Neural cell (in vitro differentiated cells): ENCODE results near the gene PRKG1. TPM values are rescaled to one million over a fixed set of nuclear protein-coding genes. Genes with fewer than 3 reads are reported as not detected.

Experiments used
- H2AFZ ChIP-seq: fragments of 200-600, 300-800 bp; sonication (generic), shearing (Covaris generic); 2 replicates; pipeline ENCODE4 v1.6.0; 2014; ENCODE audit warnings: low read depth, mild to moderate bottlenecking, antibody characterized with exemption, low read length, moderate library complexity
- H3F3A ChIP-seq: fragments of 200-600 bp; shearing (Covaris generic); 2 replicates; pipeline ENCODE4 v1.6.1; 2016; ENCODE audit warnings: mild to moderate bottlenecking, moderate library complexity, mixed read lengths, antibody characterized with exemption, low read length; ENCODE audit not compliant: insufficient read depth, poor library complexity, severe bottlenecking
- H3K27ac ChIP-seq: fragments of 200-600, 300-800 bp; sonication (generic), shearing (Covaris generic); 2 replicates; pipeline ENCODE4 v1.5.1; 2014; ENCODE audit warnings: mild to moderate bottlenecking, low read length, moderate library complexity
- H3K27me3 ChIP-seq: fragments of 300-800, 200-600 bp; sonication (generic), shearing (Covaris generic); 2 replicates; pipeline ENCODE4 v1.6.0; 2014; ENCODE audit warnings: mild to moderate bottlenecking, low read depth, low read length, moderate library complexity; ENCODE audit not compliant: insufficient read depth
- H3K36me3 ChIP-seq: fragments of 300-800, 200-600 bp; sonication (generic), shearing (Covaris generic); 2 replicates; pipeline ENCODE4 v1.5.1; 2014; ENCODE audit warnings: mild to moderate bottlenecking, antibody characterized with exemption, low read length, moderate library complexity; ENCODE audit not compliant: insufficient read depth
- H3K4me2 ChIP-seq: fragments of 300-800, 200-600 bp; sonication (generic), shearing (Covaris generic); 2 replicates; pipeline ENCODE4 v1.6.0; 2014; ENCODE audit warnings: mild to moderate bottlenecking, low read length
- H3K4me3 ChIP-seq: fragments of 300-800, 200-600 bp; sonication (generic), shearing (Covaris generic); 2 replicates; pipeline ENCODE4 v1.5.1; 2014; ENCODE audit warnings: mild to moderate bottlenecking, low read length, moderate library complexity
- H3K79me2 ChIP-seq: fragments of 200-600 bp; shearing (Covaris generic); replicated peaks from 2 replicates; pipeline ENCODE4 v1.6.0; 2014; ENCODE audit warnings: mild to moderate bottlenecking, low read length, moderate library complexity; ENCODE audit not compliant: insufficient read depth
- H3K9ac ChIP-seq: fragments of 300-800, 200-600 bp; sonication (generic), shearing (Covaris generic); 2 replicates; pipeline ENCODE4 v1.6.1; 2016; ENCODE audit warnings: mild to moderate bottlenecking, low read length, mixed read lengths
- H3K9me2 ChIP-seq: fragments of 200-600 bp; shearing (Covaris generic); 2 replicates; pipeline ENCODE4 v1.6.1; 2016; ENCODE audit warnings: mild to moderate bottlenecking, low read length, mixed read lengths; ENCODE audit not compliant: insufficient read depth
- H3K9me3 ChIP-seq: fragments of 200-600, 300-800 bp; sonication (generic), shearing (Covaris generic); 2 replicates; pipeline ENCODE4 v1.6.1; 2016; ENCODE audit warnings: mild to moderate bottlenecking, mixed run types, low read length, moderate library complexity, mixed read lengths
- H4K20me1 ChIP-seq: fragments of 200-600 bp; shearing (Covaris generic); 2 replicates; pipeline ENCODE4 v1.6.1; 2016; ENCODE audit warnings: mild to moderate bottlenecking, mixed run types; ENCODE audit not compliant: insufficient read depth
- EP300 ChIP-seq: fragments of 450-650 bp; conservative IDR thresholded peaks from 2 replicates; pipeline ENCODE4 v1.6.1; 2014; ENCODE audit warnings: antibody characterized with exemption, mild to moderate bottlenecking, moderate library complexity; ENCODE audit not compliant: poor library complexity, severe bottlenecking
- EZH2 ChIP-seq: fragments of 200-600, 300-800 bp; shearing (Covaris generic), sonication (generic); IDR thresholded peaks from 2 replicates; pipeline ENCODE4 v1.6.1; 2014; ENCODE audit warnings: antibody characterized with exemption, low read length, borderline replicate concordance, mild to moderate bottlenecking; ENCODE audit not compliant: insufficient read depth, poor library complexity, severe bottlenecking
- MXI1 ChIP-seq: fragments of 450-650 bp; conservative IDR thresholded peaks from 2 replicates; pipeline ENCODE4 v1.6.1; 2014; ENCODE audit warnings: antibody characterized with exemption, mild to moderate bottlenecking; ENCODE audit not compliant: poor library complexity, severe bottlenecking
- POLR2AphosphoS5 ChIP-seq: IDR thresholded peaks from 2 replicates; pipeline ENCODE4 v1.6.1; 2012
- RAD21 ChIP-seq: fragments of 450-650 bp; conservative IDR thresholded peaks from 2 replicates; pipeline ENCODE4 v1.6.1; 2014; ENCODE audit warnings: antibody characterized with exemption, mild to moderate bottlenecking, moderate library complexity
- SMC3 ChIP-seq: fragments of 450-650 bp; conservative IDR thresholded peaks from 2 replicates; pipeline ENCODE4 v1.6.1; 2014; ENCODE audit warnings: antibody characterized with exemption, mild to moderate bottlenecking, moderate library complexity; ENCODE audit not compliant: poor library complexity
- TAF1 ChIP-seq: IDR thresholded peaks from 2 replicates; pipeline ENCODE4 v1.6.1; 2012; ENCODE audit warnings: low read depth
- polyA plus RNA-seq: library from polyadenylated mRNA; depleted of rRNA; stranded (reverse); fragments of >200 nt; gene quantifications from 2 replicates; pipeline ENCODE4 v1.2.3, GENCODE V29; 2014
- TF ChIP-seq, protein P1 (sequence below): fragments of 450-650 bp; IDR thresholded peaks from 2 replicates; pipeline ENCODE4 v1.5.1; 2014; ENCODE audit warnings: antibody characterized with exemption, mild to moderate bottlenecking, moderate library complexity; ENCODE audit not compliant: poor library complexity, severe bottlenecking
- TF ChIP-seq, protein P2 (sequence below): IDR thresholded peaks from 2 replicates; pipeline ENCODE4 v1.6.1; 2012; ENCODE audit warnings: borderline replicate concordance

PRKG1 gene
- polyA plus RNA-seq, 1 donor from 2014 or later: 2.2 TPM

DNA sequence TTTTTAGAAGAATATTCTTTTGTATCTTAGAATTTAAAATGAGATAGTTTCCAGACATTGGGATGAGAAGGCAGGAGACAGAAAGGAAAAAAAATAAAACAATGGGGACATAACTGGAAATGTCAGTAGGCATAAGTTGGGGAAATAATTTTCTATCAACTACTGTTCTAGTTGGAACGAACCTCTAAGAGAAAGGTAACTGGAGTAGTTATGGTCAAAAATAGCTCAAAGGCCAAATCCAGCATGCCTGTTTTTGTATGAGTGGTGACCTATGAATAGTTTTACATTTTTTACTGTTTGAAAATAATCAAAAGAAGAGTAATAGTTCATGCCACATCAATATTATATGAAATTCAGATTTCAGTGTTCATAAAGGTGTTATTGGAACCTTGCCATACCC lies 877.3 kb downstream of the PRKG1 start:
- Histone ChIP-seq H3F3A (no peaks in the 10 kb centered on the region), H3K27me3 (no peaks in the 10 kb centered on the region), H3K9me2 (no peaks in the 10 kb centered on the region), H3K4me2 (no peak overlapping the region), H3K9ac (no peak overlapping the region), H4K20me1 (no peaks in the 10 kb centered on the region), H2AFZ (no peak overlapping the region), H3K27ac (no peak overlapping the region), H3K4me3 (no peak overlapping the region), H3K79me2 (no peaks in the 10 kb centered on the region), H3K36me3 (no peaks in the 10 kb centered on the region), H3K9me3 (no peaks in the 10 kb centered on the region)
- TF ChIP-seq POLR2AphosphoS5: no peak
- no peak for TF ChIP-seq RAD21
- no peak for TF ChIP-seq MXI1
- TF ChIP-seq, protein P1, sequence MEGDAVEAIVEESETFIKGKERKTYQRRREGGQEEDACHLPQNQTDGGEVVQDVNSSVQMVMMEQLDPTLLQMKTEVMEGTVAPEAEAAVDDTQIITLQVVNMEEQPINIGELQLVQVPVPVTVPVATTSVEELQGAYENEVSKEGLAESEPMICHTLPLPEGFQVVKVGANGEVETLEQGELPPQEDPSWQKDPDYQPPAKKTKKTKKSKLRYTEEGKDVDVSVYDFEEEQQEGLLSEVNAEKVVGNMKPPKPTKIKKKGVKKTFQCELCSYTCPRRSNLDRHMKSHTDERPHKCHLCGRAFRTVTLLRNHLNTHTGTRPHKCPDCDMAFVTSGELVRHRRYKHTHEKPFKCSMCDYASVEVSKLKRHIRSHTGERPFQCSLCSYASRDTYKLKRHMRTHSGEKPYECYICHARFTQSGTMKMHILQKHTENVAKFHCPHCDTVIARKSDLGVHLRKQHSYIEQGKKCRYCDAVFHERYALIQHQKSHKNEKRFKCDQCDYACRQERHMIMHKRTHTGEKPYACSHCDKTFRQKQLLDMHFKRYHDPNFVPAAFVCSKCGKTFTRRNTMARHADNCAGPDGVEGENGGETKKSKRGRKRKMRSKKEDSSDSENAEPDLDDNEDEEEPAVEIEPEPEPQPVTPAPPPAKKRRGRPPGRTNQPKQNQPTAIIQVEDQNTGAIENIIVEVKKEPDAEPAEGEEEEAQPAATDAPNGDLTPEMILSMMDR: no peak
- TF ChIP-seq EP300: no peak
- no peak for TF ChIP-seq EZH2
- no peak for TF ChIP-seq SMC3
- TF ChIP-seq TAF1: no peak
- TF ChIP-seq, protein P2, sequence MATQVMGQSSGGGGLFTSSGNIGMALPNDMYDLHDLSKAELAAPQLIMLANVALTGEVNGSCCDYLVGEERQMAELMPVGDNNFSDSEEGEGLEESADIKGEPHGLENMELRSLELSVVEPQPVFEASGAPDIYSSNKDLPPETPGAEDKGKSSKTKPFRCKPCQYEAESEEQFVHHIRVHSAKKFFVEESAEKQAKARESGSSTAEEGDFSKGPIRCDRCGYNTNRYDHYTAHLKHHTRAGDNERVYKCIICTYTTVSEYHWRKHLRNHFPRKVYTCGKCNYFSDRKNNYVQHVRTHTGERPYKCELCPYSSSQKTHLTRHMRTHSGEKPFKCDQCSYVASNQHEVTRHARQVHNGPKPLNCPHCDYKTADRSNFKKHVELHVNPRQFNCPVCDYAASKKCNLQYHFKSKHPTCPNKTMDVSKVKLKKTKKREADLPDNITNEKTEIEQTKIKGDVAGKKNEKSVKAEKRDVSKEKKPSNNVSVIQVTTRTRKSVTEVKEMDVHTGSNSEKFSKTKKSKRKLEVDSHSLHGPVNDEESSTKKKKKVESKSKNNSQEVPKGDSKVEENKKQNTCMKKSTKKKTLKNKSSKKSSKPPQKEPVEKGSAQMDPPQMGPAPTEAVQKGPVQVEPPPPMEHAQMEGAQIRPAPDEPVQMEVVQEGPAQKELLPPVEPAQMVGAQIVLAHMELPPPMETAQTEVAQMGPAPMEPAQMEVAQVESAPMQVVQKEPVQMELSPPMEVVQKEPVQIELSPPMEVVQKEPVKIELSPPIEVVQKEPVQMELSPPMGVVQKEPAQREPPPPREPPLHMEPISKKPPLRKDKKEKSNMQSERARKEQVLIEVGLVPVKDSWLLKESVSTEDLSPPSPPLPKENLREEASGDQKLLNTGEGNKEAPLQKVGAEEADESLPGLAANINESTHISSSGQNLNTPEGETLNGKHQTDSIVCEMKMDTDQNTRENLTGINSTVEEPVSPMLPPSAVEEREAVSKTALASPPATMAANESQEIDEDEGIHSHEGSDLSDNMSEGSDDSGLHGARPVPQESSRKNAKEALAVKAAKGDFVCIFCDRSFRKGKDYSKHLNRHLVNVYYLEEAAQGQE: no peak

DNA sequence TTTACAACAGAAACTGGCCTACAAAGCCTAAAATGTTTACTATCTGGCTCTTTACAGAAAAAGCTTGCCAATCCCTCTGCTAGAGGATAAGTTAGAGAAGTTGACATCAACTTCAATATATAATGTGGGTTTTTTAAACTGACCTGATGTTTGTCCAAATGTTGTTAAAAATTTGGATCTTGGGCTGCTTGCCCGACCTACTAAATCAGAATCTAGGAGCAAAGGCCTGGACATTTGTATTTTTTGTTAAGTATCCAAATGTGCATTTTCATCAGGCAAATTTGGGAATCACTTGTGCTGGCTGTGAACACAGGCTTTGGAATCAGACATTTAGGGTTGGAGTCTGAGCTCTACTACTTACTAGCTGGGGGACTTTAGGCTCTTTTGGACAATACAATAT lies 877.8 kb downstream of the PRKG1 start:
- H3K9me3 ChIP-seq: no peaks in the 10 kb centered on the region
- no peaks in the 10 kb centered on the region for H3K9me2 ChIP-seq
- no peak overlapping the region for H3K27ac ChIP-seq
- no peak overlapping the region for H2AFZ ChIP-seq
- no peak for TF ChIP-seq EZH2
- TF ChIP-seq, protein P1: no peak
- TF ChIP-seq, protein P2: no peak
- no peak for TF ChIP-seq RAD21
- no peak for TF ChIP-seq SMC3
- TF ChIP-seq TAF1: no peak
- no peak for TF ChIP-seq MXI1
- TF ChIP-seq EP300: no peak
- no peak for TF ChIP-seq POLR2AphosphoS5
- H3K27me3 ChIP-seq: no peaks in the 10 kb centered on the region
- no peaks in the 10 kb centered on the region for H3K36me3 ChIP-seq
- no peak overlapping the region for H3K4me2 ChIP-seq
- no peaks in the 10 kb centered on the region for H3F3A ChIP-seq
- H3K79me2 ChIP-seq: no peaks in the 10 kb centered on the region
- no peak overlapping the region for H3K9ac ChIP-seq
- H3K4me3 ChIP-seq: no peak overlapping the region
- no peaks in the 10 kb centered on the region for H4K20me1 ChIP-seq
